Erythroblast (primary cell): ENCODE results near the gene MICU1.

Source experiments
- GATA1 ChIP-seq: IDR thresholded peaks from 2 replicates; pipeline ENCODE4 v1.6.1; 2011; ENCODE audit warnings: low read depth, mild to moderate bottlenecking, control low read depth, low read length, moderate library complexity
- POLR2A ChIP-seq: IDR thresholded peaks from 2 replicates; pipeline ENCODE4 v1.6.1; 2011; ENCODE audit warnings: mild to moderate bottlenecking, low read length

- TF ChIP-seq POLR2A, result peak; percentile 11
- no peak for TF ChIP-seq GATA1
Observed at GRCh38 chr10:72637398-72637857, 11.5 kb upstream of the MICU1 start.
